T-cell (primary cell): ENCODE results near the gene PSMD12. TPM values are rescaled to one million over a fixed set of nuclear protein-coding genes. Genes with fewer than 3 reads are reported as not detected.
"Not testable (repeated sequence)": the region's sequence is repeated elsewhere in the genome, so short reads cannot be mapped to it uniquely, and the experiment has no call there.

Source experiments
- ATAC-seq, 4 experiments: fragments of 200-7000 bp in 3 of 4; fragments of 150-1000 bp in 1 of 4; cut with Tn5 transposase; replicated peaks in 1 of 4; 1 replicate in 3 of 4; 2 replicates in 1 of 4; pipeline ENCODE4 v1.10.0; 2021; ENCODE audit warnings: moderate library complexity in 3 of 4, mild to moderate bottlenecking in 2 of 4, moderate number of reproducible peaks in 1 of 4
- CTCF ChIA-PET, 2 donors: fragments of 300-600 bp; sonication (Branson Sonifier 250); formaldehyde crosslinking; loops; one replicate each; lab custom pipeline; 2022; ENCODE audit warnings: antibody characterized with exemption in 2 of 2; lab: Charles Lee
- POLR2A ChIA-PET, 2 donors: fragments of 300-600 bp; sonication (Branson Sonifier 250); formaldehyde crosslinking; loops; one replicate each; lab custom pipeline; 2022; ENCODE audit warnings: antibody characterized with exemption in 2 of 2; lab: Charles Lee
- DNase-seq, 35 experiments: peaks; one replicate each; pipeline versions ENCODE4 v3.0.0 to v3.0.0-alpha.2; 2013 to 2023
- H3K27ac ChIP-seq: one replicate; pipeline ENCODE4 v1.5.1; 2013; ENCODE audit warnings: low read length
- H3K27me3 ChIP-seq, 2 experiments: replicated peaks in 1 of 2; 1 replicate in 1 of 2; 2 replicates in 1 of 2; pipeline versions ENCODE4 v1.6.1 to v1.7.0; 2013; ENCODE audit warnings: low read length in 1 of 2, mixed read lengths in 1 of 2; ENCODE audit not compliant: control insufficient read depth in 2 of 2, insufficient read depth in 2 of 2; ENCODE audit errors: extremely low read depth in 1 of 2
- H3K36me3 ChIP-seq, 2 donors: 1 replicate in 1 of 2; 2 replicates in 1 of 2; pipeline versions ENCODE4 v1.6.1 to v1.7.0; 2013; ENCODE audit warnings: low read length in 1 of 2; ENCODE audit not compliant: control insufficient read depth in 2 of 2, insufficient read depth in 1 of 2; ENCODE audit errors: extremely low read depth in 1 of 2
- H3K4me1 ChIP-seq, 2 experiments: 1 replicate in 1 of 2; 2 replicates in 1 of 2; pipeline versions ENCODE4 v1.6.1 to v1.7.0; 2013; ENCODE audit warnings: low read length in 2 of 2, mixed read lengths in 1 of 2; ENCODE audit not compliant: insufficient read depth in 2 of 2, control insufficient read depth in 1 of 2; ENCODE audit errors: extremely low read depth in 1 of 2
- H3K4me3 ChIP-seq, 2 donors: 1 replicate in 1 of 2; 2 replicates in 1 of 2; pipeline versions ENCODE4 v1.5.1 to v1.7.0; 2013; ENCODE audit warnings: mild to moderate bottlenecking in 2 of 2, low read length in 1 of 2, moderate library complexity in 1 of 2; ENCODE audit not compliant: control insufficient read depth in 1 of 2; ENCODE audit errors: extremely low read depth in 1 of 2
- H3K9me3 ChIP-seq: 2 replicates; pipeline ENCODE4 v1.7.0; 2013
- H3K27ac Mint-ChIP-seq, 2 donors: one replicate each; pipeline ENCODE4 v1.8.0; 2020 to 2021; ENCODE audit warnings: mild to moderate bottlenecking in 2 of 2, mixed read lengths in 2 of 2
- H3K27me3 Mint-ChIP-seq, 2 donors: one replicate each; pipeline ENCODE4 v1.8.0; 2021 to 2022; ENCODE audit warnings: mixed read lengths in 2 of 2
- H3K36me3 Mint-ChIP-seq: one replicate; pipeline ENCODE4 v1.8.0; 2021; ENCODE audit warnings: mixed read lengths
- H3K4me1 Mint-ChIP-seq, 3 donors: one replicate each; pipeline ENCODE4 v1.8.0; 2020 to 2022; ENCODE audit warnings: mixed read lengths in 3 of 3, mild to moderate bottlenecking in 1 of 3
- H3K4me3 Mint-ChIP-seq, 3 donors: one replicate each; pipeline ENCODE4 v1.8.0; 2020 to 2022; ENCODE audit warnings: mild to moderate bottlenecking in 3 of 3, mixed read lengths in 3 of 3, moderate library complexity in 3 of 3
- H3K9me3 Mint-ChIP-seq, 3 donors: one replicate each; pipeline ENCODE4 v1.8.0; 2020 to 2022; ENCODE audit warnings: mixed read lengths in 3 of 3
- WGBS: methylation state at CpG from one replicate; pipeline ENCODE4 v1.1.5; 2013; ENCODE audit warnings: missing lambda C conversion rate; ENCODE audit not compliant: insufficient coverage; 5-methylcytosine and 5-hydroxymethylcytosine counted together
- total RNA-seq, 35 experiments: library from RNA in 6 of 35; stranded (reverse) in 6 of 35; fragments of 120-200 nt in 1 of 35; gene quantifications; one replicate each; pipeline versions ENCODE4 v1.2.1 to v1.2.4 and lab custom pipeline; 2013 to 2026

Gene PSMD12
- total RNA-seq, 5 donors from 2014 or later (not counting 1 experiment from before 2014, with no cell fraction given): 28.1 to 49.9 (median 37.7) TPM

DNA sequence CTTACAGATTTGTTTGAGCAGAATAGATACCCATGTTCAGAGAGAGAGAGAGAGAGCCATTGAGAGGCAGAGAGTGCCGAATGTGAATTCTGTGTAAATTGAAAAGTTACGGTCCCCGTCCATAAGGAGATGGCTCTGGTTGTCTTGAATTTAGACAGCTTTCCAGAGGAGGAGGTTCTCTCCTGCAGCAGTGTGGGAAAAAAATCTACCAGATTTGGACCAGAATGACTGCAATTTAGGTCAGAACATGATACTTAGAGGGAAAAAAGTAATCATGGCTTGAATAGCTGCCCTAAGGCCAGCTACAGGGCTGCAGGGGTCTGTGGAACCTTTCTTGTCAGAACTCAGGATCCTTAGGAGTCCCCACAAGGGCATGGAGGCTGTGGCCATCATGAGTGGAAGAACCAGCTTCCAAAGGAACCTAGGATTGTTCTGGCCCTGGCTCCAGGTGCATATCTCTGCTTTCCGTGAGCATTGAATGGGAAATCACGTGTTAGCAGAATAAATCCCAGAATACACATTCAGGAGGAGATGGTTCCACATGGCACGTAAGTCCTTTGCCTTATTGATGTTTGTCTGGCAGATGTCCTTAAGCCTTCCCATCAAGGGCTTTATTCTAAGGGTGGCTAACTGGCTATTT lies 23.7 kb upstream of the PSMD12 start:
- H3K9me3 Mint-ChIP-seq: no peaks in the 10 kb centered on the region
- H3K27ac Mint-ChIP-seq: peak overlapping the region; percentile 97
- peaks cover 38% of the 10 kb centered on the region for H3K36me3 Mint-ChIP-seq
- no peaks in the 10 kb centered on the region for H3K9me3 ChIP-seq
- ChIA-PET POLR2A (interaction anchor here (0.6 to 1.7 kb wide), 6 partner anchors 44 to 88 kb away, joined by 3 to 13 read pairs (median 3); no protein-coding TSS in a partner anchor), CTCF (interaction anchor here (0.6 to 1.3 kb wide), 13 partner anchors 8 to 291 kb away, joined by 3 to 7 read pairs (median 3); no protein-coding TSS in a partner anchor)
- H3K4me1 Mint-ChIP-seq: peaks cover 80 to 84% (median 84%) of the 10 kb centered on the region in 3 donors
- peaks cover 0 to 9% of the 10 kb centered on the region in 2 donors for H3K36me3 ChIP-seq
- H3K4me3 Mint-ChIP-seq: peak overlapping the region; percentile 70 to 82 (median 71)
- peak in 2 of 4 experiments; percentile 14 to 15 for ATAC-seq
- peaks cover 27 to 76% of the 10 kb centered on the region in 2 experiments for H3K4me1 ChIP-seq
- no peak overlapping the region for H3K4me3 ChIP-seq
- peak overlapping the region; percentile 80 for H3K27ac ChIP-seq
- WGBS: 90% methylated on average over 3 of the region's 6 CpGs
- no peak for DNase-seq
- no peaks in the 10 kb centered on the region for H3K27me3 ChIP-seq
- H3K27me3 Mint-ChIP-seq: no peaks in the 10 kb centered on the region

DNA sequence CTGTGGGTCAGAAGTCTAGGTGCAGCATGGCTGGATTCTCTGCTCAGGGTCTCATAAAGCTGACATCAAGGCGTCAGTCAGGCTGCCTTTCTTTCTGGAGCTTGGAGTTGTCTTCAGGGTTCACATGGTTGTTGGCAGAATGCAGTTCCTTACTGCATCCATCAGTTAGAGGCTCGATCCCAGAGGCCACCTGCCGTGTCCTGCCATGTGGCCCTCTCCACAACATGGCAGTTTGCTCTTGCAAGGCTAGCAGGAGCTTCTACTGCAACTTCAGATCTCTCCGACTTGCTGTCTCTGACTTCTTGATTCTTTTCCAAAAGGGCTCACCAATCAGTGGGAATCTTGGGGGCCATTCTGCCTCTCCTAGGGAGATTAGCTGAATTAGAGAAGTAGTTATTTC lies 22.6 kb upstream of the PSMD12 start:
- H3K4me1 ChIP-seq: peaks cover 27 to 78% of the 10 kb centered on the region in 2 experiments
- no peaks in the 10 kb centered on the region for H3K9me3 ChIP-seq
- no peak overlapping the region for H3K4me3 ChIP-seq
- Mint-ChIP-seq H3K27me3 (no peaks in the 10 kb centered on the region), H3K27ac (peak overlapping the region; percentile 97), H3K4me3 (peak overlapping the region in 1 of 3 donors; percentile 71), H3K4me1 (peaks cover 78 to 84% (median 83%) of the 10 kb centered on the region in 3 donors), H3K9me3 (no peaks in the 10 kb centered on the region), H3K36me3 (peaks cover 37% of the 10 kb centered on the region)
- no peaks in the 10 kb centered on the region for H3K27me3 ChIP-seq
- DNase-seq (no peak), ATAC-seq (no peak)
- H3K27ac ChIP-seq: peak overlapping the region; percentile 45
- H3K36me3 ChIP-seq: peaks cover 0 to 3% of the 10 kb centered on the region in 2 donors
- 96% methylated on average over 3 of the region's 4 CpGs for WGBS
- POLR2A ChIA-PET: interaction anchor here (0.7 to 1.7 kb wide), 4 partner anchors 13 to 90 kb away, joined by 3 to 13 read pairs (median 6); no protein-coding TSS in a partner anchor
- CTCF ChIA-PET: interaction anchor here (0.5 to 2.7 kb wide), 4 partner anchors 10 to 141 kb away, joined by 4 to 15 read pairs (median 8); no protein-coding TSS in a partner anchor

DNA sequence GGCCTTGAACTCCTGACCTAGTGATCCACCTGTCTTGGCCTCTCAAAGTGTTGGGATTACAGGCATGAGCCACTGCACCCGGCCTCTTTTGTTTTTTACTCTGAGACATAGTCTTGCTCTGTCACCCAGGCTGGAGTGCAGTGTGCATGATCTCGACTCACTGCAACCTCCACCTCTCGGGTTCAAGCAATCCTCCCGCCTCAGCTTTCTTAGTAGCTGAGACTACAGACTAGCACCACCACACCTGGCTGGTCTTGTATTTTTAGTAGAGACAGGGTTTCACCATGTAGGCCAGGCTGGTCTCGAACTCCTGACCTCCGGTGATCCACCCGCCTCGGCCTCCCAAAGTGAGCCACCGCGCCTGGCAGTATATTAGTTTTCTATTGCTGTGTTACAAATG lies 22.2 kb upstream of the PSMD12 start:
- H3K4me1 ChIP-seq: peaks cover 27 to 80% of the 10 kb centered on the region in 2 experiments
- ATAC-seq, H3K9me3 Mint-ChIP-seq, DNase-seq, H3K4me3 ChIP-seq, H3K9me3 ChIP-seq, H3K4me3 Mint-ChIP-seq, H3K27ac ChIP-seq, H3K27me3 ChIP-seq, H3K36me3 ChIP-seq, H3K27me3 Mint-ChIP-seq: not testable (repeated sequence)
- WGBS: no CpG with 5 or more reads among the region's 10 CpGs
- Mint-ChIP-seq H3K36me3 (peaks cover 38% of the 10 kb centered on the region), H3K27ac (peak overlapping the region; percentile 97), H3K4me1 (peaks cover 82 to 84% (median 83%) of the 10 kb centered on the region in 3 donors)
- ChIA-PET POLR2A (interaction anchor here (0.6 to 1.7 kb wide), 7 partner anchors 43 to 102 kb away, joined by 3 to 13 read pairs (median 7); no protein-coding TSS in a partner anchor), CTCF (interaction anchor here (0.5 to 2.7 kb wide), 6 partner anchors 10 to 141 kb away, joined by 4 to 15 read pairs (median 6); partner anchors contain the start of gene PITPNC1 (in 1 of the 2))

DNA sequence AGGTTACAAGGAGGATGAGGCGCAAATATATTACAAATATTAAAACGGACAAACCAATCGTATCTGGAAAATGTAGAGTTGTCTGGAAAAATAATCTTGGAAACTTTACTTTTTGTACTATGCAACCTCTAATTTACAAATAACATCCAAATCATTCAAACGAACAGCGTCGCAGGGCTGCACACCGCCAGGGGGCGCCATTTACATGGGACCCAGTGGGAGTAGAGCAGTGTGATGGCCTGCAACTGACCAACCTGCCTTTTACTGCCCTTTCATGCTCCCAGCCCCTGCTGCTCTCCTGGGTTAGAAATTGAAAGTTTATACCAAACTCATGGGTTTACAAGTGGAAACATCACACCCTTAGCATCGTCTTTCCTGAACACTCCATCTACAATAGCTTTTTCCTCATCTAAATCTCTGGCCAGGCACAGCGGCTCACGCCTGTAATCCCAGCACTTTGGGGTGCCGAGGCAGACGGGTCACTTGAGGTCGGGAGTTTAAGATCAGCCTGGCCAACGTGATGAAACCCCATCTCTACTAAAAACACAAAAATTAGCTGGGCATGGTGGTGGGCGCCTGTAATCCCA lies 20.7 kb upstream of the PSMD12 start:
- peak overlapping the region; percentile 93 to 94 for H3K27ac Mint-ChIP-seq
- ChIA-PET POLR2A (interaction anchor here (0.5 to 0.7 kb wide), 3 partner anchors 8 to 110 kb away, joined by 3 to 6 read pairs (median 4); no protein-coding TSS in a partner anchor), CTCF (interaction anchor here (0.6 to 2.7 kb wide), 6 partner anchors 11 to 88 kb away, joined by 3 to 18 read pairs (median 6); partner anchors contain the start of gene PITPNC1 (in 1 of the 2))
- DNase-seq: peak in 19 of 35 experiments; percentile 28 to 74 (median 44)
- peaks cover 38% of the 10 kb centered on the region for H3K36me3 Mint-ChIP-seq
- WGBS: 94% methylated on average over 5 of the region's 16 CpGs
- H3K27ac ChIP-seq: peak overlapping the region; percentile 46
- H3K27me3 Mint-ChIP-seq: no peaks in the 10 kb centered on the region
- H3K4me1 ChIP-seq: peaks cover 27 to 78% of the 10 kb centered on the region in 2 experiments
- no peaks in the 10 kb centered on the region for H3K9me3 ChIP-seq
- H3K36me3 ChIP-seq: peaks cover 5 to 7% of the 10 kb centered on the region in 2 donors
- no peaks in the 10 kb centered on the region for H3K27me3 ChIP-seq
- H3K4me1 Mint-ChIP-seq: peaks cover 78 to 84% (median 83%) of the 10 kb centered on the region in 3 donors
- no peak for ATAC-seq
- H3K4me3 Mint-ChIP-seq: peak overlapping the region in 1 of 3 donors; percentile 45
- H3K9me3 Mint-ChIP-seq: no peaks in the 10 kb centered on the region
- no peak overlapping the region for H3K4me3 ChIP-seq

DNA sequence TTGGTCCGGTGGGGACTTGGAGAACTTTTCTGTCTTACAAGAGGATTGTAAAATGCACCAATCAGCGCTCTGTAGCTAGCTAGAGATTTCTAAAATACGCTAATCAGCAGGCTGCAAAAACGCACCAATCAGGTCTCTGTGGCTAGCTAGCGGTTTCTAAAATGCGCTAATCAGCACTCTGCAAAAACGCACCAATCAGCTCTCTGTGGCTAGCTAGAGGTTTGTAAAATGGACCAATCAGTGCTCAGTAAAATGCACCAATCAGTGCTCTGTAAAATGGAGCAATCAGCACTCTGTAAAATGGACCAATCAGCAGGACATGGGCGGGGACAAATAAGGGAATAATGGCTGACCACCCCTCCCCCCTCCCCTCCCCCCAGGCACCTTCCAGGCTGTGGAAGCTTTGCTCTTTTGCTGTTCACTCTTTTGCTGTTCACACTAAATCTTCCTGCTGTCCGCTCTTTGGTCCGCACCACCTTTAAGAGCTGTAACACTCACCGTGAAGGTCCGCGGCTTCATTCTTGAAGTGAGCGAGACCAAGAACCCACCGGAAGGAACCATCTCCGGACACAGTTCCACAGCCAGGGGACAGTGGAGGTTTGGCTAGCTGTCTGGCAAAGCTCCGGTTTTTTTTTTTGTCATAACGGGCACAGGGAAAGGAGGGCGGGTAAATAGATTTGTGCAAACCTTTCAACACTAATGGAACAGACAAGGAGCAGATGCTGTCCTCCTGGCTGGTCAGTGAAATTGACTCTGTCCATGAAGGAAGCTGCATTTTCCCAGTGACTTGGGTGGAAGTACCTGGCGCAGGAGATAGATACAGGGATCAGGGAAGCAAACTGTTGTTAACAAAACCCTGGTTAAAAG lies 19.0 kb upstream of the PSMD12 start:
- ChIA-PET POLR2A (interaction anchor here (0.5 to 0.6 kb wide), 3 partner anchors 70 to 200 kb away, joined by 3 to 8 read pairs (median 7); no protein-coding TSS in a partner anchor), CTCF (interaction anchor here (0.6 to 1.3 kb wide), 5 partner anchors 17 to 223 kb away, joined by 3 to 18 read pairs (median 5); no protein-coding TSS in a partner anchor)
- Mint-ChIP-seq H3K4me3 (no peak overlapping the region), H3K4me1 (peaks cover 70 to 84% (median 80%) of the 10 kb centered on the region in 3 donors), H3K27me3 (no peaks in the 10 kb centered on the region), H3K9me3 (no peaks in the 10 kb centered on the region), H3K36me3 (peaks cover 41% of the 10 kb centered on the region), H3K27ac (peak overlapping the region; percentile 47 to 82)
- no peak for DNase-seq
- no peaks in the 10 kb centered on the region for H3K9me3 ChIP-seq
- H3K36me3 ChIP-seq: peaks cover 7 to 10% of the 10 kb centered on the region in 2 donors
- WGBS: 97% methylated on average over 15 of the region's 20 CpGs
- H3K27ac ChIP-seq: no peak overlapping the region
- no peaks in the 10 kb centered on the region for H3K27me3 ChIP-seq
- no peak overlapping the region for H3K4me3 ChIP-seq
- ATAC-seq: no peak
- peaks cover 21 to 79% of the 10 kb centered on the region in 2 experiments for H3K4me1 ChIP-seq
